Mesenchymal stem cell (in vitro differentiated cells and primary cell): ENCODE measurements around the gene CANT1.

ENCODE experiments used
- DNase-seq: peaks from one replicate; pipeline ENCODE4 v3.0.0-alpha.2; 2013
- H2AFZ ChIP-seq: one replicate; pipeline ENCODE4 v1.6.1; 2013; ENCODE audit warnings: low read depth, mild to moderate bottlenecking, control low read depth, inconsistent platforms, low read length, moderate library complexity
- H2AK5ac ChIP-seq: 2 replicates; pipeline ENCODE4 v1.6.1; 2013; ENCODE audit warnings: low read length, moderate library complexity, mild to moderate bottlenecking, inconsistent platforms; ENCODE audit not compliant: severe bottlenecking
- H2BK120ac ChIP-seq: one replicate; pipeline ENCODE4 v1.6.1; 2013; ENCODE audit warnings: low read depth, mild to moderate bottlenecking, inconsistent platforms, low read length, moderate library complexity
- H2BK12ac ChIP-seq, 2 experiments: one replicate each; pipeline ENCODE4 v1.6.1; 2013; ENCODE audit warnings: inconsistent platforms in 2 of 2, low read length in 2 of 2, mild to moderate bottlenecking in 2 of 2, moderate library complexity in 2 of 2, control low read depth in 1 of 2
- H2BK15ac ChIP-seq: one replicate; pipeline ENCODE4 v1.6.1; 2013; ENCODE audit warnings: mild to moderate bottlenecking, low read depth, inconsistent platforms; ENCODE audit not compliant: poor library complexity, severe bottlenecking
- H2BK5ac ChIP-seq: 2 replicates; pipeline ENCODE4 v1.6.1; 2013; ENCODE audit warnings: low read depth, mild to moderate bottlenecking, low read length, control low read depth, inconsistent platforms; ENCODE audit not compliant: poor library complexity, severe bottlenecking
- H3K14ac ChIP-seq, 2 experiments: one replicate each; pipeline ENCODE4 v1.6.1; 2013; ENCODE audit warnings: inconsistent platforms in 2 of 2, low read length in 2 of 2, control low read depth in 1 of 2, mild to moderate bottlenecking in 1 of 2, moderate library complexity in 1 of 2
- H3K18ac ChIP-seq, 2 experiments: one replicate each; pipeline ENCODE4 v1.6.1; 2013; ENCODE audit warnings: inconsistent platforms in 2 of 2, low read length in 2 of 2, control low read depth in 1 of 2, low read depth in 1 of 2, mild to moderate bottlenecking in 1 of 2
- H3K23ac ChIP-seq, 2 experiments: one replicate each; pipeline ENCODE4 v1.6.1; 2013; ENCODE audit warnings: inconsistent platforms in 2 of 2, low read length in 2 of 2, mild to moderate bottlenecking in 2 of 2, moderate library complexity in 2 of 2, control low read depth in 1 of 2
- H3K27ac ChIP-seq: 2 replicates; pipeline ENCODE4 v1.5.1; 2013; ENCODE audit warnings: mild to moderate bottlenecking, moderate library complexity, low read length, control low read depth, inconsistent platforms; ENCODE audit not compliant: poor library complexity, severe bottlenecking
- H3K27me3 ChIP-seq, 2 experiments: 2 replicates each; pipeline versions ENCODE4 v1.6.1 to v1.7.0; 2013; ENCODE audit warnings: low read length in 2 of 2, mild to moderate bottlenecking in 2 of 2, moderate library complexity in 2 of 2, control low read depth in 1 of 2, inconsistent platforms in 1 of 2; ENCODE audit not compliant: control insufficient read depth in 1 of 2, insufficient read depth in 1 of 2
- H3K36me3 ChIP-seq, 2 experiments: 2 replicates each; pipeline versions ENCODE4 v1.6.1 to v1.7.0; 2013; ENCODE audit warnings: low read length in 2 of 2, control low read depth in 1 of 2, inconsistent platforms in 1 of 2, low read depth in 1 of 2, mild to moderate bottlenecking in 1 of 2; ENCODE audit not compliant: insufficient read depth in 2 of 2, control insufficient read depth in 1 of 2
- H3K4ac ChIP-seq, 2 experiments: one replicate each; pipeline ENCODE4 v1.6.1; 2013; ENCODE audit warnings: inconsistent platforms in 2 of 2, low read length in 2 of 2, mild to moderate bottlenecking in 2 of 2, moderate library complexity in 2 of 2, control low read depth in 1 of 2, low read depth in 1 of 2
- H3K4me1 ChIP-seq: 2 replicates; pipeline ENCODE4 v1.6.1; 2013; ENCODE audit warnings: low read depth, low read length, control low read depth; ENCODE audit not compliant: control insufficient read depth, insufficient read depth
- H3K4me2 ChIP-seq: 2 replicates; pipeline ENCODE4 v1.6.1; 2013; ENCODE audit warnings: low read length, mild to moderate bottlenecking, inconsistent platforms; ENCODE audit not compliant: poor library complexity, severe bottlenecking
- H3K4me3 ChIP-seq, 2 experiments: 2 replicates each; pipeline versions ENCODE4 v1.5.1 to v1.7.0; 2013; ENCODE audit warnings: low read length in 2 of 2, mild to moderate bottlenecking in 2 of 2, control low read depth in 1 of 2, low read depth in 1 of 2; ENCODE audit not compliant: insufficient read depth in 1 of 2
- H3K79me1 ChIP-seq: replicated peaks from 2 replicates; pipeline ENCODE4 v1.6.1; 2013; ENCODE audit warnings: mild to moderate bottlenecking, control low read depth, low read length, inconsistent platforms; ENCODE audit not compliant: poor library complexity, severe bottlenecking
- H3K9ac ChIP-seq: 2 replicates; pipeline ENCODE4 v1.7.0; 2013; ENCODE audit warnings: mild to moderate bottlenecking, low read length, moderate library complexity
- H3K9me3 ChIP-seq: 2 replicates; pipeline ENCODE4 v1.7.0; 2013; ENCODE audit warnings: mild to moderate bottlenecking, low read length; ENCODE audit not compliant: control insufficient read depth
- H4K8ac ChIP-seq: one replicate; pipeline ENCODE4 v1.6.1; 2013; ENCODE audit warnings: inconsistent platforms, mild to moderate bottlenecking, low read length, moderate library complexity
- H4K91ac ChIP-seq: one replicate; pipeline ENCODE4 v1.6.1; 2013; ENCODE audit warnings: mild to moderate bottlenecking, low read length, inconsistent platforms
- WGBS: methylation state at CpG from one replicate; pipeline ENCODE4 v1.1.7; 2013; ENCODE audit warnings: mixed read lengths; 5-methylcytosine and 5-hydroxymethylcytosine counted together

CANT1 gene

GRCh38 chr17:78992542-78993212 is 16.9 kb downstream of the CANT1 start:
- no peaks in the 10 kb centered on the region for H3K9me3 ChIP-seq
- H3K4ac ChIP-seq = no peak overlapping the region
- peaks cover 75% of the 10 kb centered on the region in 2 experiments for H3K36me3 ChIP-seq
- no peak overlapping the region for H2BK120ac ChIP-seq
- no peak overlapping the region for H2AFZ ChIP-seq
- DNase-seq = no peak
- no peak overlapping the region for H3K18ac ChIP-seq
- no peak overlapping the region for H2BK5ac ChIP-seq
- H4K8ac ChIP-seq = no peak overlapping the region
- H2BK12ac ChIP-seq = no peak overlapping the region
- no peak overlapping the region for H4K91ac ChIP-seq
- no peak overlapping the region for H2BK15ac ChIP-seq
- 88% methylated on average over 10 of the region's 12 CpGs for WGBS
- no peak overlapping the region for H3K9ac ChIP-seq
- no peak overlapping the region for H3K4me2 ChIP-seq
- no peak overlapping the region for H3K27ac ChIP-seq
- H3K23ac ChIP-seq = no peak overlapping the region
- no peak overlapping the region for H3K4me3 ChIP-seq
- H3K27me3 ChIP-seq = no peaks in the 10 kb centered on the region
- H3K14ac ChIP-seq = no peak overlapping the region
- peaks cover 47% of the 10 kb centered on the region for H3K79me1 ChIP-seq
- no peaks in the 10 kb centered on the region for H3K4me1 ChIP-seq
- H2AK5ac ChIP-seq = no peak overlapping the region

- Histone ChIP-seq H2AK5ac (no peak overlapping the region), H2BK12ac (no peak overlapping the region), H3K14ac (no peak overlapping the region), H2BK5ac (no peak overlapping the region), H3K4me3 (no peak overlapping the region), H3K9me3 (no peaks in the 10 kb centered on the region), H3K36me3 (peaks cover 68 to 70% of the 10 kb centered on the region in 2 experiments), H3K27me3 (no peaks in the 10 kb centered on the region), H3K4ac (no peak overlapping the region), H3K4me2 (no peak overlapping the region), H4K8ac (no peak overlapping the region), H3K18ac (no peak overlapping the region), H2BK15ac (no peak overlapping the region), H3K4me1 (peaks cover 1% of the 10 kb centered on the region), H2AFZ (no peak overlapping the region), H2BK120ac (no peak overlapping the region), H3K79me1 (peaks cover 43% of the 10 kb centered on the region), H3K9ac (no peak overlapping the region), H4K91ac (no peak overlapping the region), H3K23ac (no peak overlapping the region), H3K27ac (no peak overlapping the region)
- 96% methylated on average over 15 of the region's 22 CpGs for WGBS
- DNase-seq = no peak
Measured at GRCh38 chr17:78991906-78992532, 17.5 kb downstream of the CANT1 start.

GRCh38 chr17:78991017-78991738 is 18.4 kb downstream of the CANT1 start:
- Histone ChIP-seq H3K18ac (no peak overlapping the region), H2AFZ (no peak overlapping the region), H2BK12ac (no peak overlapping the region), H3K4me3 (no peak overlapping the region), H4K8ac (no peak overlapping the region), H4K91ac (no peak overlapping the region), H3K27ac (no peak overlapping the region), H3K9ac (no peak overlapping the region), H3K79me1 (peaks cover 40% of the 10 kb centered on the region), H2BK15ac (no peak overlapping the region), H2BK120ac (no peak overlapping the region), H2AK5ac (no peak overlapping the region), H3K4me1 (peaks cover 5% of the 10 kb centered on the region), H3K36me3 (peaks cover 60 to 62% of the 10 kb centered on the region in 2 experiments), H3K27me3 (no peaks in the 10 kb centered on the region), H3K4ac (no peak overlapping the region), H3K4me2 (no peak overlapping the region), H3K9me3 (no peaks in the 10 kb centered on the region), H3K14ac (no peak overlapping the region), H2BK5ac (no peak overlapping the region), H3K23ac (no peak overlapping the region)
- DNase-seq = no peak
- 97% methylated on average over 30 of the region's 33 CpGs for WGBS

GRCh38 chr17:78990349-78991016 is 19.1 kb downstream of the CANT1 start:
- Histone ChIP-seq H3K36me3 (peaks cover 53 to 55% of the 10 kb centered on the region in 2 experiments), H3K14ac (no peak overlapping the region), H3K9ac (no peak overlapping the region), H2BK5ac (no peak overlapping the region), H3K4me2 (no peak overlapping the region), H2BK12ac (no peak overlapping the region), H2BK15ac (no peak overlapping the region), H3K18ac (no peak overlapping the region), H3K23ac (no peak overlapping the region), H3K27ac (no peak overlapping the region), H3K4ac (no peak overlapping the region), H4K91ac (no peak overlapping the region), H2BK120ac (no peak overlapping the region), H4K8ac (no peak overlapping the region), H3K4me3 (no peak overlapping the region), H3K9me3 (no peaks in the 10 kb centered on the region), H3K27me3 (no peaks in the 10 kb centered on the region), H3K4me1 (peaks cover 5% of the 10 kb centered on the region), H3K79me1 (peaks cover 34% of the 10 kb centered on the region), H2AK5ac (peak overlapping the region; percentile 13), H2AFZ (no peak overlapping the region)
- DNase-seq = no peak
- 99% methylated on average over 29 of the region's 29 CpGs for WGBS
